Measurements from ENCODE around the gene MRPS14. TPM values are rescaled to one million over a fixed set of nuclear protein-coding genes. Genes with fewer than 3 reads are reported as not detected.

The MRPS14 gene
- total and polyA plus RNA-seq, 9 of the 15 experiments (the other 6 are each of a cell fraction or from before 2014, with no cell fraction given) = 38.1 to 231 (median 54.9) TPM

GRCh38 chr1:174964972-174965361, 58.3 kb downstream of the MRPS14 start (continued):
- TF ChIP-seq MNT (conservative IDR thresholded peaks at IDR 0.05) (peak in 1 of 2 experiments; percentile 11; a peak in 1 of 4 replicates), ZNF75A (CRISPR knock-in tag; IDR thresholded peaks at IDR 0.05) (0 out of 2 replicates have a peak, but pooled peaks have one; percentile 28), SMAD4 (CRISPR knock-in tag; conservative IDR thresholded peaks at IDR 0.05) (0 out of 2 replicates have a peak, but pooled peaks have one; percentile 27), SMARCA4 (IDR thresholded peaks at IDR 0.05) (no peak; the same call in 1 of the 2 replicates), CHD1 (IDR thresholded peaks at IDR 0.05; ENCODE audit: low read length) (no peak), ZNF41 (CRISPR knock-in tag; conservative IDR thresholded peaks at IDR 0.05) (no peak), TAL1 (IDR thresholded peaks at IDR 0.05) (no peak), AFF4 (CRISPR knock-in tag; IDR thresholded peaks at IDR 0.05) (peak; percentile 19; the same call in 1 of the 2 replicates), CTCF (IDR thresholded peaks at IDR 0.05 in 2 of 3, conservative IDR thresholded peaks at IDR 0.05 in 1 of 3; ENCODE audit: insufficient read depth in 2 of 3, low read depth in 1 of 3, low read length in 3 of 3) (peak in 1 of 3 experiments; percentile 6; a peak in 1 of 6 replicates), ZNF695 (CRISPR knock-in tag; IDR thresholded peaks at IDR 0.05) (no peak), CREM (IDR thresholded peaks at IDR 0.05; ENCODE audit: low read depth) (0 out of 2 replicates have a peak, but pooled peaks have one; percentile 6), MYBL2 (IDR thresholded peaks at IDR 0.05; ENCODE audit: low read depth) (0 out of 2 replicates have a peak, but pooled peaks have one; percentile 26), MYBL2 (CRISPR knock-in tag; IDR thresholded peaks at IDR 0.05; ENCODE audit: borderline replicate concordance) (no peak), ZNF124 (CRISPR knock-in tag; IDR thresholded peaks at IDR 0.05) (no peak), TBL1XR1 (IDR thresholded peaks at IDR 0.05; ENCODE audit: low read length in 2 of 2) (0 out of 4 replicates have a peak, but pooled peaks of 1 of the 2 experiments have one; percentile 26), ZNF224 (CRISPR knock-in tag; IDR thresholded peaks at IDR 0.05) (no peak), KAT7 (CRISPR knock-in tag; IDR thresholded peaks at IDR 0.05; ENCODE audit: borderline replicate concordance) (peak; percentile 41; the same call in 1 of the 2 replicates), ZNF830 (CRISPR knock-in tag; IDR thresholded peaks at IDR 0.05) (0 out of 2 replicates have a peak, but pooled peaks have one; percentile 11), GTF2E2 (tag; IDR thresholded peaks at IDR 0.05) (0 out of 2 replicates have a peak, but pooled peaks have one; percentile 72)

Data from K562 (cell line).